ENCODE results near the gene NEUROD6. TPM values are rescaled to one million over a fixed set of nuclear protein-coding genes. Genes with fewer than 3 reads are reported as not detected.

The NEUROD6 gene
- polyA plus RNA-seq, 2 donors = 0.01 TPM; not detected in 1

GRCh38 chr7:31316876-31317275 is 23.6 kb downstream of the NEUROD6 start:
- Histone ChIP-seq H3K4me3 (ENCODE audit: low read depth in 1 of 2, low read length in 2 of 2) (no peak overlapping the region), H3K27me3 (ENCODE audit: control insufficient read depth in 1 of 2, insufficient read depth in 2 of 2, low read length in 2 of 2) (no peaks in the 10 kb centered on the region), H3K9me3 (ENCODE audit: control insufficient read depth in 2 of 2, insufficient read depth in 1 of 2, low read depth in 1 of 2, low read length in 1 of 2) (no peaks in the 10 kb centered on the region), H3K4me1 (ENCODE audit: control insufficient read depth in 2 of 2, insufficient read depth in 2 of 2, low read length in 1 of 2) (no peaks in the 10 kb centered on the region), H3K36me3 (ENCODE audit: control insufficient read depth in 2 of 2, insufficient read depth in 2 of 2, low read length in 1 of 2) (no peaks in the 10 kb centered on the region), H3K27ac (ENCODE audit: low read depth in 2 of 2, low read length in 1 of 2) (no peak overlapping the region)
- 73% methylated on average over 2 of the region's 2 CpGs for WGBS, 2 donors

GRCh38 chr7:31315758-31316157 is 24.8 kb downstream of the NEUROD6 start:
- no peaks in the 10 kb centered on the region for H3K36me3 ChIP-seq (ENCODE audit: control insufficient read depth in 2 of 2, insufficient read depth in 2 of 2, low read length in 1 of 2)
- H3K4me3 ChIP-seq (ENCODE audit: low read depth in 1 of 2, low read length in 2 of 2) = no peak overlapping the region
- 94 to 100% methylated on average over 1 of the region's 1 CpG for WGBS, 2 donors

GRCh38 chr7:31314781-31315180 is 25.7 kb downstream of the NEUROD6 start:
- Histone ChIP-seq H3K4me3 (ENCODE audit: low read depth in 1 of 2, low read length in 2 of 2) (no peak overlapping the region), H3K27me3 (ENCODE audit: control insufficient read depth in 1 of 2, insufficient read depth in 2 of 2, low read length in 2 of 2) (no peaks in the 10 kb centered on the region), H3K9me3 (ENCODE audit: control insufficient read depth in 2 of 2, insufficient read depth in 1 of 2, low read depth in 1 of 2, low read length in 1 of 2) (no peaks in the 10 kb centered on the region), H3K27ac (ENCODE audit: low read depth in 2 of 2, low read length in 1 of 2) (no peak overlapping the region), H3K36me3 (ENCODE audit: control insufficient read depth in 2 of 2, insufficient read depth in 2 of 2, low read length in 1 of 2) (no peaks in the 10 kb centered on the region), H3K4me1 (ENCODE audit: control insufficient read depth in 2 of 2, insufficient read depth in 2 of 2, low read length in 1 of 2) (no peaks in the 10 kb centered on the region)
- 58 to 68% methylated on average over 4 of the region's 4 CpGs for whole genome bisulfite sequencing, 2 donors

More at GRCh38 chr7:31315758-31316157, 24.8 kb downstream of the NEUROD6 start:
- H3K27me3 ChIP-seq (ENCODE audit: control insufficient read depth in 1 of 2, insufficient read depth in 2 of 2, low read length in 2 of 2) = no peaks in the 10 kb centered on the region
- no peak overlapping the region for H3K27ac ChIP-seq (ENCODE audit: low read depth in 2 of 2, low read length in 1 of 2)
- no peaks in the 10 kb centered on the region for H3K9me3 ChIP-seq (ENCODE audit: control insufficient read depth in 2 of 2, insufficient read depth in 1 of 2, low read depth in 1 of 2, low read length in 1 of 2)
- H3K4me1 ChIP-seq (ENCODE audit: control insufficient read depth in 2 of 2, insufficient read depth in 2 of 2, low read length in 1 of 2) = no peaks in the 10 kb centered on the region

- Histone ChIP-seq H3K9me3 (ENCODE audit: control insufficient read depth in 2 of 2, insufficient read depth in 1 of 2, low read depth in 1 of 2, low read length in 1 of 2) (peaks cover 0 to 2% of the 10 kb centered on the region in 2 donors), H3K36me3 (ENCODE audit: control insufficient read depth in 2 of 2, insufficient read depth in 2 of 2, low read length in 1 of 2) (no peaks in the 10 kb centered on the region), H3K27ac (ENCODE audit: low read depth in 2 of 2, low read length in 1 of 2) (no peak overlapping the region), H3K4me1 (ENCODE audit: control insufficient read depth in 2 of 2, insufficient read depth in 2 of 2, low read length in 1 of 2) (no peaks in the 10 kb centered on the region), H3K4me3 (ENCODE audit: low read depth in 1 of 2, low read length in 2 of 2) (no peak overlapping the region), H3K27me3 (ENCODE audit: control insufficient read depth in 1 of 2, insufficient read depth in 2 of 2, low read length in 2 of 2) (no peaks in the 10 kb centered on the region)
- WGBS, 2 donors = 78 to 84% methylated on average over 7 of the region's 7 CpGs
Observed at GRCh38 chr7:31312889-31313288, 27.6 kb downstream of the NEUROD6 start.

GRCh38 chr7:31311552-31311951 is 29.0 kb downstream of the NEUROD6 start:
- Histone ChIP-seq H3K4me3 (ENCODE audit: low read depth in 1 of 2, low read length in 2 of 2) (no peak overlapping the region), H3K27ac (ENCODE audit: low read depth in 2 of 2, low read length in 1 of 2) (no peak overlapping the region), H3K27me3 (ENCODE audit: control insufficient read depth in 1 of 2, insufficient read depth in 2 of 2, low read length in 2 of 2) (no peaks in the 10 kb centered on the region), H3K4me1 (ENCODE audit: control insufficient read depth in 2 of 2, insufficient read depth in 2 of 2, low read length in 1 of 2) (no peaks in the 10 kb centered on the region), H3K9me3 (ENCODE audit: control insufficient read depth in 2 of 2, insufficient read depth in 1 of 2, low read depth in 1 of 2, low read length in 1 of 2) (peaks cover 0 to 2% of the 10 kb centered on the region in 2 donors), H3K36me3 (ENCODE audit: control insufficient read depth in 2 of 2, insufficient read depth in 2 of 2, low read length in 1 of 2) (no peaks in the 10 kb centered on the region)
- WGBS, 2 donors = 33 to 43% methylated on average over 6 of the region's 6 CpGs

GRCh38 chr7:31310321-31310935 is 30.1 kb downstream of the NEUROD6 start:
- no peak overlapping the region for H3K4me3 ChIP-seq (ENCODE audit: low read depth in 1 of 2, low read length in 2 of 2)
- WGBS, 2 donors = 58 to 65% methylated on average over 4 of the region's 4 CpGs
- H3K9me3 ChIP-seq (ENCODE audit: control insufficient read depth in 2 of 2, insufficient read depth in 1 of 2, low read depth in 1 of 2, low read length in 1 of 2) = peaks cover 0 to 2% of the 10 kb centered on the region in 2 donors
- H3K27me3 ChIP-seq (ENCODE audit: control insufficient read depth in 1 of 2, insufficient read depth in 2 of 2, low read length in 2 of 2) = no peaks in the 10 kb centered on the region
- no peaks in the 10 kb centered on the region for H3K36me3 ChIP-seq (ENCODE audit: control insufficient read depth in 2 of 2, insufficient read depth in 2 of 2, low read length in 1 of 2)
- no peak overlapping the region for H3K27ac ChIP-seq (ENCODE audit: low read depth in 2 of 2, low read length in 1 of 2)
- H3K4me1 ChIP-seq (ENCODE audit: control insufficient read depth in 2 of 2, insufficient read depth in 2 of 2, low read length in 1 of 2) = no peaks in the 10 kb centered on the region

GRCh38 chr7:31309407-31309806 is 31.1 kb downstream of the NEUROD6 start:
- no peaks in the 10 kb centered on the region for H3K36me3 ChIP-seq (ENCODE audit: control insufficient read depth in 2 of 2, insufficient read depth in 2 of 2, low read length in 1 of 2)
- WGBS, 2 donors = 34 to 49% methylated on average over 4 of the region's 4 CpGs
- H3K9me3 ChIP-seq (ENCODE audit: control insufficient read depth in 2 of 2, insufficient read depth in 1 of 2, low read depth in 1 of 2, low read length in 1 of 2) = peaks cover 0 to 2% of the 10 kb centered on the region in 2 donors
- H3K4me1 ChIP-seq (ENCODE audit: control insufficient read depth in 2 of 2, insufficient read depth in 2 of 2, low read length in 1 of 2) = no peaks in the 10 kb centered on the region
- H3K27me3 ChIP-seq (ENCODE audit: control insufficient read depth in 1 of 2, insufficient read depth in 2 of 2, low read length in 2 of 2) = no peaks in the 10 kb centered on the region
- H3K27ac ChIP-seq (ENCODE audit: low read depth in 2 of 2, low read length in 1 of 2) = no peak overlapping the region
- H3K4me3 ChIP-seq (ENCODE audit: low read depth in 1 of 2, low read length in 2 of 2) = no peak overlapping the region

- WGBS, 2 donors = 84 to 85% methylated on average over 5 of the region's 5 CpGs
- Histone ChIP-seq H3K27me3 (ENCODE audit: control insufficient read depth in 1 of 2, insufficient read depth in 2 of 2, low read length in 2 of 2) (no peaks in the 10 kb centered on the region), H3K9me3 (ENCODE audit: control insufficient read depth in 2 of 2, insufficient read depth in 1 of 2, low read depth in 1 of 2, low read length in 1 of 2) (peaks cover 0 to 2% of the 10 kb centered on the region in 2 donors), H3K36me3 (ENCODE audit: control insufficient read depth in 2 of 2, insufficient read depth in 2 of 2, low read length in 1 of 2) (no peaks in the 10 kb centered on the region), H3K27ac (ENCODE audit: low read depth in 2 of 2, low read length in 1 of 2) (no peak overlapping the region), H3K4me3 (ENCODE audit: low read depth in 1 of 2, low read length in 2 of 2) (no peak overlapping the region), H3K4me1 (ENCODE audit: control insufficient read depth in 2 of 2, insufficient read depth in 2 of 2, low read length in 1 of 2) (no peaks in the 10 kb centered on the region)
Observed at GRCh38 chr7:31308652-31309051, 31.9 kb downstream of the NEUROD6 start.

GRCh38 chr7:31307972-31308371 is 32.6 kb downstream of the NEUROD6 start:
- no peaks in the 10 kb centered on the region for H3K4me1 ChIP-seq (ENCODE audit: control insufficient read depth in 2 of 2, insufficient read depth in 2 of 2, low read length in 1 of 2)
- peaks cover 0 to 2% of the 10 kb centered on the region in 2 donors for H3K9me3 ChIP-seq (ENCODE audit: control insufficient read depth in 2 of 2, insufficient read depth in 1 of 2, low read depth in 1 of 2, low read length in 1 of 2)
- no peak overlapping the region for H3K4me3 ChIP-seq (ENCODE audit: low read depth in 1 of 2, low read length in 2 of 2)
- WGBS, 2 donors = 59 to 75% methylated on average over 7 of the region's 7 CpGs
- no peaks in the 10 kb centered on the region for H3K36me3 ChIP-seq (ENCODE audit: control insufficient read depth in 2 of 2, insufficient read depth in 2 of 2, low read length in 1 of 2)
- H3K27ac ChIP-seq (ENCODE audit: low read depth in 2 of 2, low read length in 1 of 2) = no peak overlapping the region
- no peaks in the 10 kb centered on the region for H3K27me3 ChIP-seq (ENCODE audit: control insufficient read depth in 1 of 2, insufficient read depth in 2 of 2, low read length in 2 of 2)

GRCh38 chr7:31305260-31305659 is 35.3 kb downstream of the NEUROD6 start:
- 54 to 73% methylated on average over 1 of the region's 1 CpG for WGBS, 2 donors
- no peak overlapping the region for H3K4me3 ChIP-seq (ENCODE audit: low read depth in 1 of 2, low read length in 2 of 2)
- no peak overlapping the region for H3K27ac ChIP-seq (ENCODE audit: low read depth in 2 of 2, low read length in 1 of 2)
- H3K27me3 ChIP-seq (ENCODE audit: control insufficient read depth in 1 of 2, insufficient read depth in 2 of 2, low read length in 2 of 2) = no peaks in the 10 kb centered on the region
- peaks cover 0 to 2% of the 10 kb centered on the region in 2 donors for H3K9me3 ChIP-seq (ENCODE audit: control insufficient read depth in 2 of 2, insufficient read depth in 1 of 2, low read depth in 1 of 2, low read length in 1 of 2)
- H3K36me3 ChIP-seq (ENCODE audit: control insufficient read depth in 2 of 2, insufficient read depth in 2 of 2, low read length in 1 of 2) = no peaks in the 10 kb centered on the region
- H3K4me1 ChIP-seq (ENCODE audit: control insufficient read depth in 2 of 2, insufficient read depth in 2 of 2, low read length in 1 of 2) = no peaks in the 10 kb centered on the region
